ENCODE data around the gene TMEM123. TPM values are rescaled to one million over a fixed set of nuclear protein-coding genes. Genes with fewer than 3 reads are reported as not detected.

Gene TMEM123
- total and polyA plus RNA-seq, 2 of the 13 experiments (the other 11 are each of a cell fraction or from before 2014, with no cell fraction given) = 365 to 2,761 TPM

- no peak for TF ChIP-seq PAX8 (CRISPR knock-in tag; IDR thresholded peaks at IDR 0.05; ENCODE audit: borderline replicate concordance)
- TF ChIP-seq, protein P1, sequence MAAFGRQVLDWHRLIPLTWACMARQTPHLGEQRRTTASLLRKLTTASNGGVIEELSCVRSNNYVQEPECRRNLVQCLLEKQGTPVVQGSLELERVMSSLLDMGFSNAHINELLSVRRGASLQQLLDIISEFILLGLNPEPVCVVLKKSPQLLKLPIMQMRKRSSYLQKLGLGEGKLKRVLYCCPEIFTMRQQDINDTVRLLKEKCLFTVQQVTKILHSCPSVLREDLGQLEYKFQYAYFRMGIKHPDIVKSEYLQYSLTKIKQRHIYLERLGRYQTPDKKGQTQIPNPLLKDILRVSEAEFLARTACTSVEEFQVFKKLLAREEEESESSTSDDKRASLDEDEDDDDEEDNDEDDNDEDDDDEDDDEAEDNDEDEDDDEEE (CRISPR knock-in tag; IDR thresholded peaks at IDR 0.05) = no peak
- peak; percentile 21 for TF ChIP-seq XRCC5 (optimal IDR thresholded peaks at IDR 0.05; ENCODE audit: low read length)
- no peak for TF ChIP-seq TOPORS (CRISPR knock-in tag; IDR thresholded peaks at IDR 0.05)
- TF ChIP-seq IRF2 (CRISPR knock-in tag; IDR thresholded peaks at IDR 0.05) = peak; percentile 90
- no peak for TF ChIP-seq MTF1 (CRISPR knock-in tag; IDR thresholded peaks at IDR 0.05)
- no peak for TF ChIP-seq U2AF1 (optimal IDR thresholded peaks at IDR 0.05; ENCODE audit: low read depth, low read length)
- no peak for TF ChIP-seq FOXK1 (CRISPR knock-in tag; IDR thresholded peaks at IDR 0.05; ENCODE audit: borderline replicate concordance, low read depth)
- peak; percentile 27 for TF ChIP-seq STAG1 (CRISPR knock-in tag; IDR thresholded peaks at IDR 0.05)
- peak; percentile 76 for TF ChIP-seq POLR2G (IDR thresholded peaks at IDR 0.05; ENCODE audit: low read depth, low read length)
- TF ChIP-seq SNAPC4 (CRISPR knock-in tag; IDR thresholded peaks at IDR 0.05) = no peak
- TF ChIP-seq ZSCAN30 (CRISPR knock-in tag; IDR thresholded peaks at IDR 0.05) = no peak
- no peak; the same call in 1 of the 2 replicates for TF ChIP-seq XBP1 (CRISPR knock-in tag; IDR thresholded peaks at IDR 0.05)
These were observed 24.2 kb upstream of the TMEM123 start (continued) for GRCh38 chr11:102476812-102477211.

Measured in HepG2 (cell line).